ENCODE measurements around the gene EIF3M.
"Not testable (repeated sequence)": the region's sequence is repeated elsewhere in the genome, so short reads cannot be mapped to it uniquely, and the experiment has no call there.

The EIF3M gene

DNA sequence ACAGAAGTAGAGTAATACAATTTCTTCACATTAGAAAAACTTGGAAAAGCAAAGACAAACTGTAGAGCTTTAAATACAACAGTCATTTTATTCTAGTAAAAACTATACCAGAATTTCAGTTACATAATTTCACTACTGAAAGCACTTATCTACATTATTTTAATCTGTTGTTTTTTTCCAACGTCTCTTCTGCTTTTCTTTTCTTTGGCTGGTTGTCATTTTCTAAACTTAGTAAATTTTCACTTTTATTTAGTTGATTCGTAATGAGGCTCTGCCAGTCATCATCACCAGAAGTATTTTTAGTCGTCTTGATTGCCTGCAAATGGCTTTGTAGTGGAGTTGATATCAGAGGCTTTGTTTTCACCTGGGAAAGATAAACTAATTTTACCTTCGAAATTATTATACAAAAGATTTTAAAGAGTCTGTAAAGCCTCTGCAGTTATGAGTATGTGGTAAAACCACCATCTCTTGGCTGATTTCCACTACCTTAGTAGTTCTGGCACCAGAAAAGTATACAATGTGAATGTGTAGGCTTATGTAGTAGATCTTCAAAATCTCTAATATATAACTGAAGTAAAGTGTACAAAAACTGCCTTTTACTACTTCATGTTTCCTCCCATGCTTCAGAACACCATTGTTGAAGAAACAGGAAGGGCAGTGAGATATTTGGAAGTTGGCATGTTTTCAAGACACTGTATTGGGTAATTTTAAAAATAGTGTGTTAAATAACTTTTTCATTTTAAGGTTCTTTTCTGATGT is 19.2 kb downstream of the EIF3M start:
- DNase-seq, result no peak

- DNase-seq, result no peak
Observed at GRCh38 chr11:32606220-32606619, 22.6 kb downstream of the EIF3M start.

DNA sequence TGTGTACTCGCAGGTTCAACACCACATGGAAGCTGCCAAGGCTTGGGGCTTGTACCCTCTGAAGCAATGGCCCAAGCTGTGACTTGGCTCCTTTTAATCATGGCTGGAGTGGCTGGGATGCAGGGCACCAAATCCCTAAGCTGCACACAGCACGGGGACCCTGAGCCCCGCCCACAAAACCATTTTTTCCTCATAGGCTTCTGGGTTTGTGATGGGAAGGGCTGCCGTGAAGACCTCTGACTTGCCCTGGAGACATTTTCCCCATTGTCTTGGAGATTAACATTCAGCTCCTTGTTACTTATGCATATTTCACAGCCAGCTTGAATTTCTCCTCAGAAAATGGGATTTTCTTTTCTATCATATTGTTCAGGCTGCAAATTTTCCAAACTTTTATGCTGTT is 25.2 kb downstream of the EIF3M start:
- not testable (repeated sequence) for DNase-seq

GRCh38 chr11:32610797-32611352 is 27.2 kb downstream of the EIF3M start:
- DNase-seq, result no peak

DNA sequence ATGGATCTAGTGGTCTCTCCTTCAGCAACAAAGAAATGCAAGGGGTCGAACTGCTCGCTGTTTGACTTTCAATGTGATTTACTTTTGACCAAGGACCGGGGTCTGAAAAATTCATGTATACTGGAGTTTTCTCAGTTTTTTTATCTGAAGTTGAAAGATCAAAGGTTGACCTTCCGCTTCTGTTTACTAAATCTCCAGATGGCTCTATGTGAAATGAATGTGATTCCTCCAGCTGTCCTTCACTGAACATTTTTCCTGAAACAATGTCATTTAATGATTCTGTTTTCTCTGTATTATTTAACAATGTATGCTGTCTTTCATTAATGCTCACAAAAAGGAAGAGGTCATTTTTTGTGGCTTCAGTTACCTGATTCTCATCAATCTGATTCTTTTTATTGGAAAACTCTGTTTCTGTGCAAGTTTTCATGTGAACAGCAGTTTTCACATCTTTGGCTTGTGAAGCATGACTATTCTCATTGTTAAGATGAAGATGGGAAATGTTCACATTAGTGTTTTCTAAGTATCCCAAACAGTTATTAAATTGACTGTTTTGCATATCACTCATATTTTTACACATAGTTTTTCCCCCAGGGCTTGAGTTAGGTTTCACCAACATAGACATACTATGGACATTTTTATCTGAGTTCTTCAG is 30.0 kb downstream of the EIF3M start:
- DNase-seq, result no peak

- DNase-seq, result no peak
Observed at GRCh38 chr11:32615422-32615821, 31.8 kb downstream of the EIF3M start.

DNA sequence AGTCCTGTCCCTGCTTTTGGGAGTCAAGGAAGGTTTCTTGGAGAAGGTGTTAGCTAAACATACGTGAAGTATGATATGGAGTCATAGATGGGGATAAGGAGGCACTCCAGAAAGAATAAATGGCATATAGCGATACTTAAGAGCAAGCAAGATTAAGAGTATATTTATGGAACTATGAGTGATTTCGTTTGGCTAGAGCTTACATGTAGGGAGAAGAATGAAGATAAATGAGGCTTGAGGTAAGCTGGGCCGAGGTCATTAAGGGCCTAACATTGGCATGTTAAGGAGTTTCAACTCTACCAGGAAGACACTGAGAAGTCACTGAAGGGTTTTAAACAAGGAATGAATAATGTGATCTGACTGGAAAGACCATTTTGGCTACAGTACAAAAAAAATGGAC is 33.3 kb downstream of the EIF3M start:
- DNase-seq, result no peak

GRCh38 chr11:32630844-32631243 is 47.2 kb downstream of the EIF3M start:
- DNase-seq, result no peak

- no peak for DNase-seq
Observed at GRCh38 chr11:32635819-32636218, 52.2 kb downstream of the EIF3M start.

DNA sequence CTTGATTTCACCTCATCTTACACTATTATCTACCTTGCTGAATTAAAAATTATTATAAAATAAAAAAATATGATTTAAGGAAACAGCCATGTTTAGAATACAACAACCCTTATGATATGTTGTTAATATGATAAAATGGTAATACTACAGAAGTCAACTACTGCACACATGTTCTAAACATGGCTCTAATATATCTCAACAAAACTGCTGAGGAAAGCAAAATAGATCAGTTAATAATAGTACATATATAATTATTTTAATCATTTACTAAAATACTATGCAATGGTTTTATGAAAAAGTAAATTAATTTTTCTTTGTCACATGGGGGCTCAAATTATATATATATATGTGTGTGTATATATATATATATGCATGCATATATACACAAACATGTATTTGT is 57.7 kb downstream of the EIF3M start:
- DNase-seq, result no peak

DNA sequence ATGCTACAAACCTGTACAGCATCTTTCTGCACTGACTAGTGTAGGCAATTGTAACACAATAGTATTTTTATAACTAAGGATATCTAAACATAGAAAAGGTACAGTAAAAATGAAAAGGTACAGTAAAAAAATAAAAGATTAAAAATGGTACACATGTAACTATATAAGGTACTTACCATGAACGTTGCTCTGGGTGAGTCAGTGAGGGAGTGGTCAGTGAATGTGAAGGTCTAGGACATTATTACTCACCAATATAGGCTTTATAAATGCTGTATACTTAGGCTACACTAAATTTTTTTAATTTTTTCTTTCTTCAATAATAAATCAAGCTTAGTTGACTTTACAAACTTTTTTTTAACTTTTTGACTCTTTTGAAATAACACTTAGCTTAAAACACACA is 59.9 kb downstream of the EIF3M start:
- no peak for DNase-seq
